Ramos (cell line): ENCODE measurements around the gene MGAT5.
"Not testable (repeated sequence)": the region's sequence is repeated elsewhere in the genome, so short reads cannot be mapped to it uniquely, and the experiment has no call there.

Experiments
- in situ Hi-C: fragments of 300-500 bp; cut with MboI; formaldehyde crosslinking; loops from one replicate; pipeline ENCODE4 v1.14.3; 2022; ENCODE audit warnings: low sequenced_read_pairs; ENCODE audit not compliant: unreplicated experiment

MGAT5 gene

DNA sequence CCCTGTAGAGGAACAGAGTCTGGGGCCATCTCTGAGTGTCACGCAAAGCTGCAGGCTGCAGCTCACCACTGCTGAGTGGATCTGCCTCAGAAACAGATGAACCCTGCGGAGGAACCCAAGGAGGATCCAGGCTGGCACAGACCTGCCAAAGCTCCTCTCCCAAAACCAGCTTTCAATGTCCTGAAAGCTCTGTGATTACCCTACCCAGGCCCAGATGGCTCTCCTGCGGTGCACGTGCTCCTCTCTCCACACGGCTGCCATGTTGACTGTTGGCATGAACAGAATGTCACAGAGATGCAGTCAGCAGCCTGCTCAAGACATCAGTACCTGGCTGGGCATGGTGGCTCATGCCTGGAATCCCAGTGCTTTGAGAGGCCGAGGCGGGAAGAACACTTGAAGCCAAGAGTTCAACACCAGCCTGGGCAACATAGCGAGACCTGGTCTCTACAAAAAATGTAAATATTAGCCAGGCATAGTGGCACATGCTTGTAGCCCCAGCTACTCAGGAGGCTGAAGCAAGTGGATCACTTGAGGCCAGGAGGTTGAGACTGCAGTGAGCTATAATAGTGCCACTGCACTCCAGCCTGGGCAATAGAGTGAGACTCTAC is 216.8 kb downstream of the MGAT5 start:
- in situ Hi-C loops: no loop called here

DNA sequence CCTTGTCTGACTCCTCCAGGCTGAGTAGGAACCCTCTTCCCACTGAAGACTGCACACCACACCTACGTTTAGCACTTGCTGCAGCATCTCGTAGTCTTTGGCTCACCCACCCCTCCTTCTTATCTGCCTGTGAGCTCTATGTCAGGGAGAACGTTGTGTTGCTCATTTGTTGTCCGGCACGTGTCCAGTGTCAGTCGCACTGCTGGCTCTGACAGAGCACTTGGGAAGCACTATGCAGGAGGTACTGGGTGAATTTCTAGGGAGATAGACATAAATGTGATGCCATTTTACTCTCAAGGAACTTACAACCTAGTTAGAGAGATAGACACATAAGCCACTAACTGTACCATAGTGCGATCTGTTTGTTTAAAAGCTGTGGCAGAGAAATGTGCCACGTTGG is 223.1 kb downstream of the MGAT5 start:
- in situ Hi-C loops: not testable (repeated sequence)

GRCh38 chr2:134479696-134480330 is 225.9 kb downstream of the MGAT5 start:
- in situ Hi-C loops: no loop called here

GRCh38 chr2:134482131-134482723 is 228.4 kb downstream of the MGAT5 start:
- in situ Hi-C loops: no loop called here

DNA sequence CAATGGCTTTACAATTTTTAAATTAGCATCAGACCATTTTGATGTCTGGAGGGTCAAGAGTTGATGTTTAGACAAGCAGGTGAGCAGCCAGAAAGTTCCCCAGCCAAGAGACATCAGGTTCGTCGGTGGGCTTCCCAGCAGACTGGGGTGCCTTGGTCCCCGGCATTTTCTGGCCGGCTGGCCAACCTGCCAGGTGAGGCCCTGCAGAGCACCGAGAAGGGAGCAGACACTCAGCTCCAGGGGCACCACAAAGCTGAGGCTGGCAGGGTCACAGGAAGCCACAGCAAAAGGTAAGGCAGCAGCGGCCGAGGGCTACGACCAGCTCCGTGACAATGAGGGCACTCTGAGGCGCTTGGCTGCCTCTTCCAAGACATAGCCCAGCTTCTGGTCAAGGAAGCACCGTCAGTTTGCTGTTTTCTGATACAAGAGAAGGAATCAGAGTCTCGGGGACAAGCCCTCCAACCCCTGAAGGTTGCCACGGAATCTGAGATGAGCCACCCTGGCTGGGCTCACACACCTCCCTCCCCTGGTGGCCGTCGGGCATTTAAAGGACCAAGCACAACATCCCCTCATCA is 229.0 kb downstream of the MGAT5 start:
- in situ Hi-C loops: no loop called here

DNA sequence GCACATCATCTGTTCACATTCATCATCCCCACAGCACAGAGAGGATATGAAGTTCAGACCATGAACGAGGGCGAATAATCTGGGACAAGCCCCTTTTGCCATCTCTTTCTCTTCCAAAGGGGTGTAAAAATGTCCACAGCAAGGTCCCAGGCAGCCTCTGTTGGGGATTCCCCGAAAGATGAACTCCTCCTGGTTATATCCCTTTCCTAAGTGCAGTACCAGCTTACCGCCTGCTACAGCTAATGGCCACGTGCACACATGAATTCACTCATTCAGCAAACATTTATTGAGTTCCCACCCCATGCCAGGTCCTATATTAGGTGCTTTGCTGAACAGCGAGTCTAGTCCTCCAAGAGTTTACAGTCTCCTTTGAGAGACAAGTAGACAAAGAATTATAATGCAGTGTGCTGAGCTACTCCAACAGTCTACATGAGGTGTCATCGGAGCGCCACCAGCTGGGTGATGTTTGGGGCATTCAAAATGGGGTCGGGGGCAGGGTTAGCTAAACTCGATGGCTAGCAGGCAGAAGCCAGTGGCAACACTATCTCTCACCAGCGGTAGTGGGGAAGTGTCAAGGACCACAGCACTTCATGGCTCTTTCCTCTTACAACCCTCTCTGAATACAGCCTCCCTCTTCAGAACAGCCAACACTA is 236.0 kb downstream of the MGAT5 start:
- in situ Hi-C loops: no loop called here

DNA sequence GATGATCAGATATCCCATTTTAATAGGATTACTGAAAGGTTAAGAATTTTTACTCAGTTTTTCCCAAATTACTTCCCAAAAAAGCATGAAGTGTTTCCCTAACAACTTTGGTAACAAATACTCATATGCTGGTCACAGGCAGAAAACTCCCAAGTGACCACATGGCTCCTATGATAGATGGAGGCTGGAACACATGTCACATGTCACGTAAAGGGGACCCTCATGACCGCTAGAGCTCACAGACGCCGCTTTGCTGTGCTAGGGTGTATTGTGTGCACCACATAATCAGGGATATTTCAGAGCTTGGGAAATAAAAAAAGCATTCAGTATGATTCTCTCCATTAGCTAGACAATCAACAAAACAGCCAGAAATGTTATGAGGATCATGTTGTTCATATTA is 236.7 kb downstream of the MGAT5 start:
- in situ Hi-C loops: no loop called here

DNA sequence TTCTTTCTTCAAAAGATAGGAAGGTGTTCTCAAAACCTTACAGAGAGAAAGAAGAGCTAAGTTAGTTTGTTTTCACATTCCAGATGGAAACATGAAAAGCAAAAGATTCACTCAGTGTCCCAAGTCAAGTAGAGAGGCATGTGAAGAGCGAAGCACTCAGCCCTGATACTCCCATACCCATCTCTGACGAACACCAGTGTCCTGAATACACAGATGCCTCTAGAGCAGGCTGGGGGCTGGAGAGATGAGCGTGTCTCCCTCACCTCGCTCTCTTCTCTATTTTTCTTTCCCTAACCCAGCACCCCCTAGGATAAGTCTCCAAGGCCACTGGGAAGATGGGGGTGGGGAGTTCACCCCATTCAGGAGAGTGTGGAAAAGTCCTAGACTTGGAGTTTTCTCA is 237.2 kb downstream of the MGAT5 start:
- in situ Hi-C loops: no loop called here

GRCh38 chr2:134491771-134492441 is 238.0 kb downstream of the MGAT5 start:
- in situ Hi-C loops: no loop called here

GRCh38 chr2:134493797-134494196 is 239.9 kb downstream of the MGAT5 start:
- in situ Hi-C loops: no loop called here

- in situ Hi-C loops: no loop called here
Observed at GRCh38 chr2:134498654-134499053, 244.8 kb downstream of the MGAT5 start.

DNA sequence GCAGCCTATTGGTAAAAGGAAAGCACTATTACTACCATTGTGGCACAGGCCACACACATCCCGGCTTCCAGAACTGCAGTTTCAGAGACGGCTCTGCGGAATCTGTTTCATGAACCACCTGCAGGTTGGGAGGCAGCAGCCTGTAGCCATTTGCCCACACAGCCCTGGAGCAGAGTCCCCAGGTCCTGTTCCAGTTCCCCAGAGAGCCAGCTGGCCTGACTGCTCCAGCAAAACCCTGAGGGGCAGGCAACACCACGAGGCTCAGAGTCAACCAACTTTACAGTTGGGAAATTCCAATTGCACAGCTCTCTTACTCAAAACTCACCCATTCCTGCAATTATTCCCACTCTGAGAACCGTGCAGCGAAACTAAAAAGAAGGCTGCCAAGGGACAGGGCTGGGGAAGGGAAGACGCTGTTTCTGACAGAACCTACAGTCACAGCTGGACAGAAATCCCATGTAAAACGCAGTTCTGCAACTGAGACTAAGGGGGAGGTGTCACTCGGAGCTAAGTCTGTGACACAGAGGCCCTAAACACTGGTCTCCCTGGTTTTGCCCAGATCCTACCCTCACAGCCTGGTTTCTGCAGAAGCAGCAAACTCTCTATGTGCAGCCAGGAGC is 245.5 kb downstream of the MGAT5 start:
- in situ Hi-C loops: no loop called here

GRCh38 chr2:134500211-134500935 is 246.5 kb downstream of the MGAT5 start:
- in situ Hi-C loops: no loop called here

GRCh38 chr2:134501476-134502091 is 247.7 kb downstream of the MGAT5 start:
- in situ Hi-C loops: no loop called here

- in situ Hi-C loops: no loop called here
Observed at GRCh38 chr2:134502104-134502503, 248.2 kb downstream of the MGAT5 start.
